ENCODE results near the gene CYP27C1.
"Not testable (repeated sequence)": the region's sequence is repeated elsewhere in the genome, so short reads cannot be mapped to it uniquely, and the experiment has no call there.

The CYP27C1 gene

GRCh38 chr2:127170452-127171197 lies 49.5 kb downstream of the CYP27C1 start:
- no peak for DNase-seq (ENCODE audit: low read depth)

- DNase-seq (ENCODE audit: low read depth), result no peak
These were observed 50.1 kb downstream of the CYP27C1 start for GRCh38 chr2:127170021-127170420.

- no peak for DNase-seq (ENCODE audit: low read depth)
These were observed 50.9 kb downstream of the CYP27C1 start for GRCh38 chr2:127169066-127169660.

- DNase-seq (ENCODE audit: low read depth), result no peak
These were observed 53.8 kb downstream of the CYP27C1 start for GRCh38 chr2:127166231-127166860.

- no peak for DNase-seq (ENCODE audit: low read depth)
These were observed 54.6 kb downstream of the CYP27C1 start for GRCh38 chr2:127165539-127165935.

- no peak for DNase-seq (ENCODE audit: low read depth)
These were observed 55.1 kb downstream of the CYP27C1 start for GRCh38 chr2:127164761-127165538.

GRCh38 chr2:127163921-127164320 lies 56.2 kb downstream of the CYP27C1 start:
- no peak for DNase-seq (ENCODE audit: low read depth)

- DNase-seq (ENCODE audit: low read depth), result not testable (repeated sequence)
These were observed 57.1 kb downstream of the CYP27C1 start for GRCh38 chr2:127163090-127163406.

GRCh38 chr2:127162261-127163089 lies 57.6 kb downstream of the CYP27C1 start:
- DNase-seq (ENCODE audit: low read depth), result no peak

- no peak for DNase-seq (ENCODE audit: low read depth)
These were observed 58.6 kb downstream of the CYP27C1 start for GRCh38 chr2:127161176-127162136.

GRCh38 chr2:127160676-127161075 lies 59.4 kb downstream of the CYP27C1 start:
- DNase-seq (ENCODE audit: low read depth), result no peak

GRCh38 chr2:127159543-127159942 lies 60.6 kb downstream of the CYP27C1 start:
- no peak for DNase-seq (ENCODE audit: low read depth)

- DNase-seq (ENCODE audit: low read depth), result no peak
These were observed 61.3 kb downstream of the CYP27C1 start for GRCh38 chr2:127158614-127159290.

GRCh38 chr2:127157651-127158485 lies 62.2 kb downstream of the CYP27C1 start:
- DNase-seq (ENCODE audit: low read depth), result peak; percentile 90

- DNase-seq (ENCODE audit: low read depth), result no peak
These were observed 63.0 kb downstream of the CYP27C1 start for GRCh38 chr2:127157114-127157513.

GRCh38 chr2:127155947-127156346 lies 64.2 kb downstream of the CYP27C1 start:
- no peak for DNase-seq (ENCODE audit: low read depth)

GRCh38 chr2:127155028-127155581 lies 65.0 kb downstream of the CYP27C1 start:
- no peak for DNase-seq (ENCODE audit: low read depth)

GRCh38 chr2:127154396-127154795 lies 65.7 kb downstream of the CYP27C1 start:
- no peak for DNase-seq (ENCODE audit: low read depth)

- peak; percentile 100 for DNase-seq (ENCODE audit: low read depth)
These were observed 66.4 kb downstream of the CYP27C1 start for GRCh38 chr2:127153691-127154158.

All from HS-27A (cell line).